Right atrium auricular region (tissue), 2 donors: ENCODE data around the gene RBM33. TPM values are rescaled to one million over a fixed set of nuclear protein-coding genes. Genes with fewer than 3 reads are reported as not detected.
A peak's percentile ranks its signal among the peaks of the same experiment; 100 is the strongest.

Experiments used
- DNase-seq: peaks from one replicate; pipeline ENCODE4 v3.0.0-alpha.2; 2019; ENCODE audit warnings: low spot score
- H3K27ac ChIP-seq, 2 donors: fragments of 200-600 bp; sonication (generic); 1 replicate in 1 of 2; 2 replicates in 1 of 2; pipeline ENCODE4 v1.5.1; 2016 to 2019
- H3K27me3 ChIP-seq, 2 donors: fragments of 200-600 bp; sonication (generic); one replicate each; pipeline versions ENCODE4 v1.5.1 to v1.6.0; 2017 to 2019
- H3K36me3 ChIP-seq: fragments of 200-600 bp; sonication (generic); one replicate; pipeline ENCODE4 v1.5.1; 2016
- H3K4me1 ChIP-seq, 2 donors: fragments of 200-600 bp; sonication (generic); one replicate each; pipeline versions ENCODE4 v1.5.1 to v1.6.0; 2017 to 2019
- H3K4me3 ChIP-seq, 2 donors: fragments of 200-600 bp; sonication (generic); 1 replicate in 1 of 2; 2 replicates in 1 of 2; pipeline ENCODE4 v1.5.1; 2017 to 2019; ENCODE audit warnings: mild to moderate bottlenecking in 1 of 2, moderate library complexity in 1 of 2
- H3K9me3 ChIP-seq, 2 donors: fragments of 200-600 bp; sonication (generic); one replicate each; pipeline ENCODE4 v1.5.1; 2019
- CTCF ChIP-seq, 2 donors: fragments of 200-600 bp; sonication (generic); IDR thresholded peaks; one replicate each; pipeline ENCODE4 v1.5.1; 2019; ENCODE audit warnings: antibody characterized with exemption in 2 of 2
- total RNA-seq, 2 donors: library from RNA; depleted of rRNA; stranded (reverse); fragments of >200 nt; gene quantifications; one replicate each; pipeline ENCODE4 v1.1.0, GENCODE V29; 2016

The RBM33 gene
- total RNA-seq, 2 donors from 2014 or later: 15.4 to 21.0 TPM

GRCh38 chr7:155762036-155762435 lies 117.6 kb downstream of the RBM33 start:
- H3K4me1 ChIP-seq: peaks cover 0 to 36% of the 10 kb centered on the region in 2 donors
- H3K36me3 ChIP-seq: peaks cover 32% of the 10 kb centered on the region
- no peak for DNase-seq
- H3K27me3 ChIP-seq: no peaks in the 10 kb centered on the region
- no peak overlapping the region for H3K27ac ChIP-seq
- TF ChIP-seq CTCF (IDR thresholded peaks at IDR 0.05): no peak
- no peak overlapping the region for H3K4me3 ChIP-seq
- H3K9me3 ChIP-seq: no peaks in the 10 kb centered on the region

GRCh38 chr7:155762655-155763054 lies 118.2 kb downstream of the RBM33 start:
- Histone ChIP-seq H3K36me3 (peaks cover 38% of the 10 kb centered on the region), H3K4me3 (no peak overlapping the region), H3K27me3 (no peaks in the 10 kb centered on the region), H3K27ac (no peak overlapping the region), H3K4me1 (peaks cover 0 to 36% of the 10 kb centered on the region in 2 donors), H3K9me3 (no peaks in the 10 kb centered on the region)
- no peak for TF ChIP-seq CTCF (IDR thresholded peaks at IDR 0.05)
- no peak for DNase-seq

- no peaks in the 10 kb centered on the region for H3K27me3 ChIP-seq
- no peak for DNase-seq
- H3K27ac ChIP-seq: no peak overlapping the region
- H3K9me3 ChIP-seq: no peaks in the 10 kb centered on the region
- H3K36me3 ChIP-seq: peaks cover 43% of the 10 kb centered on the region
- no peak for TF ChIP-seq CTCF (IDR thresholded peaks at IDR 0.05)
- no peak overlapping the region for H3K4me3 ChIP-seq
- H3K4me1 ChIP-seq: peaks cover 0 to 36% of the 10 kb centered on the region in 2 donors
These were observed 118.7 kb downstream of the RBM33 start for GRCh38 chr7:155763122-155763521.

- DNase-seq: no peak
- peak overlapping the region; percentile 15 to 19 for H3K27ac ChIP-seq
- no peak for TF ChIP-seq CTCF (IDR thresholded peaks at IDR 0.05)
- no peak overlapping the region for H3K4me3 ChIP-seq
- peaks cover 45% of the 10 kb centered on the region for H3K36me3 ChIP-seq
- H3K27me3 ChIP-seq: no peaks in the 10 kb centered on the region
- H3K4me1 ChIP-seq: peaks cover 0 to 36% of the 10 kb centered on the region in 2 donors
- H3K9me3 ChIP-seq: no peaks in the 10 kb centered on the region
These were observed 119.4 kb downstream of the RBM33 start for GRCh38 chr7:155763691-155764437.

GRCh38 chr7:155764438-155764793 lies 120.0 kb downstream of the RBM33 start:
- H3K27me3 ChIP-seq: no peaks in the 10 kb centered on the region
- DNase-seq: no peak
- no peak for TF ChIP-seq CTCF (IDR thresholded peaks at IDR 0.05)
- H3K36me3 ChIP-seq: peaks cover 50% of the 10 kb centered on the region
- no peak overlapping the region for H3K27ac ChIP-seq
- peaks cover 0 to 36% of the 10 kb centered on the region in 2 donors for H3K4me1 ChIP-seq
- H3K9me3 ChIP-seq: no peaks in the 10 kb centered on the region
- no peak overlapping the region for H3K4me3 ChIP-seq

GRCh38 chr7:155765458-155765857 lies 121.0 kb downstream of the RBM33 start:
- H3K27me3 ChIP-seq: no peaks in the 10 kb centered on the region
- no peak for DNase-seq
- no peaks in the 10 kb centered on the region for H3K9me3 ChIP-seq
- peaks cover 0 to 36% of the 10 kb centered on the region in 2 donors for H3K4me1 ChIP-seq
- no peak overlapping the region for H3K4me3 ChIP-seq
- no peak overlapping the region for H3K27ac ChIP-seq
- no peak for TF ChIP-seq CTCF (IDR thresholded peaks at IDR 0.05)
- peaks cover 60% of the 10 kb centered on the region for H3K36me3 ChIP-seq
